ENCODE measurements around the gene CLDN2. TPM values are rescaled to one million over a fixed set of nuclear protein-coding genes. Genes with fewer than 3 reads are reported as not detected.

Gene CLDN2
- total and polyA plus RNA-seq, 2 experiments from 2014 or later, result 0.09 to 0.66 TPM

GRCh38 chrX:106972896-106973295, 52.7 kb downstream of the CLDN2 start:
- DNase-seq (ENCODE audit: low read depth in 1 of 2, low spot score in 1 of 2), result peak in 1 of 2 donors; percentile 5
- no peaks in the 10 kb centered on the region for H3K27me3 ChIP-seq
- H3K9me3 ChIP-seq (ENCODE audit: low read depth), result no peaks in the 10 kb centered on the region
- H3K36me3 ChIP-seq, result no peaks in the 10 kb centered on the region
- H3K4me1 ChIP-seq (ENCODE audit: low read depth), result no peaks in the 10 kb centered on the region
- no peak overlapping the region for H3K27ac ChIP-seq
- no peak overlapping the region for H3K4me3 ChIP-seq
- no peak for TF ChIP-seq CTCF (IDR thresholded peaks at IDR 0.05; ENCODE audit: low read depth, low read length)

DNA sequence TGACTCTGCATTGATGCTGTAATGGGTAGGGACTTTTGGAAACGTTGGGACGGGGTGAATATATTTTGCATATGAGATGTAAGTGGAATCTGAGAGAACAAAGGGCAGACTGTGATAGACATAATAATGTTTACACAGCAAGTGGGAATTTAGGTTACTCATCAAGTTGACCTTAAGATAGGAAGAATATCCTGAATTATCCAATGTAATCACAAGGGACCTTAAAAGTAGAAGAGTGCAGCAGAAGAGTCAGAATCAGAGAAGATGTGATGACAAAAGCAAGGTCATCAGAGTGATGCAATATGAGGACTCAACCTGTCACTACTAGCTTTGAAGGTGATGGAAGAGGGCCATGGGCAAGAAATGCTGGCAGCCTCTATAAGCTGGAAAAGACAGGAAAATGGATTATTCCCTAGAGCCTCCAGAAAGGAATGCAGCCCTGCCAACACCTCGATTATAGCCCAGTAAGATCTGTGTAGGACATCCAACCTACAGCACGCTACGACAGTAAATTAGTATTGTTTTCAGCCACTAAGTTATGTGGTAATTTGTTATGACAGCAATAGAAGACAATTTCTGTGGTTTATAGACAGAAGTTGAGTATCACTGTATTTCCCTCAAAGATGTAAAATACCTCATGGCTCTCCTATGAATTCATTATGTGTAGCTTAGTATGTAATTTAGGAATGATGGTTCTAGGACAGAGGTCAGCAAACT, 53.4 kb downstream of the CLDN2 start:
- no peak overlapping the region for H3K4me3 ChIP-seq
- no peak for DNase-seq (ENCODE audit: low read depth in 1 of 2, low spot score in 1 of 2)
- no peaks in the 10 kb centered on the region for H3K36me3 ChIP-seq
- H3K27me3 ChIP-seq, result no peaks in the 10 kb centered on the region
- no peaks in the 10 kb centered on the region for H3K4me1 ChIP-seq (ENCODE audit: low read depth)
- H3K27ac ChIP-seq, result no peak overlapping the region
- no peaks in the 10 kb centered on the region for H3K9me3 ChIP-seq (ENCODE audit: low read depth)
- TF ChIP-seq CTCF (IDR thresholded peaks at IDR 0.05; ENCODE audit: low read depth, low read length), result no peak

DNA sequence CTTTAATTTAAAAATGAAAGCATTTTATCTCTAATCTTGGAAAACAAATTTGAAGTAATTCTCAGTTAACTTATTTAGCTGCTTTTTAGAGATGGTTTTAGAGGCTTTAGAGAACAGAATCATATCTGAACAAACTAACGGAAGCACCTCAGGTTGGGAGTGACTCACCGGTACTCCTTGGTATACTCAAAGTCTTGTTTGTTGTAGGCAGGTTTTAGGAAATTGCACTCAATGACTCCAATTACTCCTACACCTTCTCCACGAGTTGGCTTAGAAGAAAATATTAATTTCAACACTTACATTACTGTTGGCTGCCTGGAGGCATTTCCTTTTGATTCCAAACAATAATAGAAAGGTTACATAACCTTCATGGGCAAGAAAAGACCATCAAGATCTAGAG, 56.2 kb downstream of the CLDN2 start:
- no peak for DNase-seq (ENCODE audit: low read depth in 1 of 2, low spot score in 1 of 2)
- H3K36me3 ChIP-seq, result peaks cover 3% of the 10 kb centered on the region
- no peaks in the 10 kb centered on the region for H3K4me1 ChIP-seq (ENCODE audit: low read depth)
- TF ChIP-seq CTCF (IDR thresholded peaks at IDR 0.05; ENCODE audit: low read depth, low read length), result no peak
- H3K27me3 ChIP-seq, result no peaks in the 10 kb centered on the region
- no peak overlapping the region for H3K27ac ChIP-seq
- no peak overlapping the region for H3K4me3 ChIP-seq
- no peaks in the 10 kb centered on the region for H3K9me3 ChIP-seq (ENCODE audit: low read depth)

Other genes with a start within 250 kb of the CLDN2 start
- gene RNF128, start 193.7 kb upstream of the CLDN2 start, total RNA-seq, result 0.18 and 0.21 TPM in 2 replicates
- gene RNF128, start 193.7 kb upstream of the CLDN2 start, polyA plus RNA-seq, result 0.72 TPM in 1 of 2 replicates, not detected in the other
- gene TBC1D8B, start 117.7 kb upstream of the CLDN2 start, total RNA-seq, result 1.7 and 2.1 TPM in 2 replicates
- gene TBC1D8B, start 117.7 kb upstream of the CLDN2 start, polyA plus RNA-seq, result 3.0 and 5.2 TPM in 2 replicates
- gene RIPPLY1, start 17.1 kb upstream of the CLDN2 start, total RNA-seq, result 0.21 TPM in 1 of 2 replicates, not detected in the other
- 0.55 TPM in 1 of 2 replicates, not detected in the other for gene RIPPLY1, start 17.1 kb upstream of the CLDN2 start, polyA plus RNA-seq
- 6.3 and 13.0 TPM in 2 replicates for gene MORC4, start 79.8 kb downstream of the CLDN2 start, total RNA-seq
- 6.9 and 7.0 TPM in 2 replicates for gene MORC4, start 79.8 kb downstream of the CLDN2 start, polyA plus RNA-seq
- gene RBM41, start 198.4 kb downstream of the CLDN2 start, total RNA-seq, result 16.9 and 40.7 TPM in 2 replicates
- gene RBM41, start 198.4 kb downstream of the CLDN2 start, polyA plus RNA-seq, result 43.2 and 43.5 TPM in 2 replicates